AG08395 (cell line): ENCODE data around the gene CFC1B.
"Not testable (repeated sequence)": the region's sequence is repeated elsewhere in the genome, so short reads cannot be mapped to it uniquely, and the experiment has no call there.

Source experiments
- DNase-seq: peaks from one replicate; pipeline ENCODE4 v3.0.0; 2012; ENCODE audit warnings: mixed read lengths, low spot score

CFC1B gene

GRCh38 chr2:130566165-130566564 lies 45.1 kb downstream of the CFC1B start:
- DNase-seq = not testable (repeated sequence)

GRCh38 chr2:130571929-130572328 lies 50.9 kb downstream of the CFC1B start:
- not testable (repeated sequence) for DNase-seq

DNA sequence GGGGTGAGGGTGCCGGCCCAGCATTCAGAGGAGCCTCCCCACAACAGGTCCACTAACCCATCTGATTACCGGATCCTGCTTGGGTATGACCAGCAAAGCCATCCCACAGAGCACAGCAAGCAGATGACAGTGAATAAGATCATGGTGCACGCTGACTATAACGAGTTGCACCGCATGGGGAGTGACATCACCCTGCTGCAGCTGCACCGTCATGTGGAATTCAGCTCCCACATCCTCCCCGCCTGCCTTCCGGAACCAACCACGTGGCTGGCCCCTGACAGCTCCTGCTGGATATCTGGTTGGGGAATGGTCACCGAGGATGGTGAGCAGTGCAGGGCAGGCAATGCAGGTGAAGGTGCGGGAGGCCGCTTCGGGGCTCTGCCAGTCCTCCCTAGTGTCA lies 53.2 kb downstream of the CFC1B start:
- DNase-seq = not testable (repeated sequence)

- not testable (repeated sequence) for DNase-seq
These were observed 55.3 kb downstream of the CFC1B start for GRCh38 chr2:130576209-130576784.

DNA sequence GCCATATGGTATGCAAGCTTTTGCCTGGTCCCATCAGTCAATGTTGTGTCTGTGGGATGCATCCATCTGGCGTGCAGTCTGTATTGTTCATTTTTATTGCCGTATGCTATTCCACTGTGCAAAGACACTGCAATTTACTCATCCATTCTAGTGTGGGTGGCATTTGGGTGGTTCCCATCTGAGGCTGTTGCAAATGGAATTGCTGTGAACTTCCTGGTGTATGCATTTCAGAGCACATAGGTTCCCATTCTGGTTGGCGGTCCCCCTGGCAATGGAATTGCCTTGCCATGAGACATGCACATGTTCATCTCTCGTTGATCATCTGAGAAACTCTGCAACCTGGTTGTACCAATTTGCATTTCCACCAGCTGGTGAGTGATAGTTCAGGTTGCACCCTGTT lies 56.5 kb downstream of the CFC1B start:
- DNase-seq = not testable (repeated sequence)
